Measurements from ENCODE around the gene ICAM3.

The ICAM3 gene

DNA sequence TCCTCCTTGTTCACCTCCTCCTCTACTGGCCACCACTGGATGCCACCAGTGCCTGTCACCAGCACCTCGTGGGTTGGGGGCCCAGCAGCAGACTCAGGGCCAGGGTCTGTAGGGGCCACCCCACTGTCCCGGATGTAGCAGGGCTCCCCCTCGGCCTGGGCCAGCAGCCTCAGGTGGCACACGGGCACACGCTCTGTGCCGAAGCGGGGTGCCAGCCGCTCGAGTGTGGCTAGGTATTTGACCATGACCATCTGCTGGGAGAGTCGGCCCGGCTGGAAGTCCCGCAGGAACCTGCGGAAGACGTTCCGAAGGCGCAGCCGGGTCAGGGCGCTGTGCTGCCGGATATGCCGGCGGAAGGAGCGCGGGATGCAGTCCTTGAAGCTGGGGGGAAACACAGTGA is 26.1 kb upstream of the ICAM3 start:
- no peak overlapping the region for H3K27ac Mint-ChIP-seq (ENCODE audit: low read depth)
- H3K36me3 Mint-ChIP-seq (ENCODE audit: insufficient read depth), result peaks cover 50% of the 10 kb centered on the region
- H3K27me3 Mint-ChIP-seq, result no peaks in the 10 kb centered on the region
- DNase-seq (ENCODE audit: low spot score in 2 of 2) (no peak), ATAC-seq (replicated peaks; ENCODE audit: extremely low read depth, poor library complexity, severe bottlenecking) (no peak)
- H3K9me3 Mint-ChIP-seq, result no peaks in the 10 kb centered on the region
- peaks cover 6% of the 10 kb centered on the region for H3K4me1 Mint-ChIP-seq
- no peak overlapping the region for H3K4me3 Mint-ChIP-seq

DNA sequence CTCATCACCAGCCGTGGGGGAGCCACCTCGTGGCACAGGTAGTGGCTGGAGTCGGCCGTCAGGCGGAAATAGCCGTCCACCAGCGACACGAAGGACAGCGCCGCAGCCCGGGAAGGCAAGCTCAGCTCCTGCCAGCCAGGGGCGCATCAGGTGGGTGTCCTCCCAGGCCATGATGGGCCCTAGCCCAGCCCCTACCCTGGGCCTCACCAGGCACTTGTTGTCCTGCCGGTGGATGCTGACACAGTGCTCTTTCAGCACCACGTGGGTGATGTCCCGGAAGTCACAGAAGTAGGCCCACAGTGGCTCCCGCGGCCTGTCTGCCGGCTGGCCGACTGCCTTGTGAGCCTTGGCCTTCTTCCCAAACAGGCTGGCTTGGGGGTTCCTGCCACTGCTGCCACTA is 25.2 kb upstream of the ICAM3 start:
- H3K9me3 Mint-ChIP-seq, result no peaks in the 10 kb centered on the region
- H3K4me1 Mint-ChIP-seq, result peaks cover 5% of the 10 kb centered on the region
- DNase-seq (ENCODE audit: low spot score in 2 of 2) (no peak), ATAC-seq (replicated peaks; ENCODE audit: extremely low read depth, poor library complexity, severe bottlenecking) (no peak)
- no peak overlapping the region for H3K27ac Mint-ChIP-seq (ENCODE audit: low read depth)
- no peaks in the 10 kb centered on the region for H3K27me3 Mint-ChIP-seq
- no peak overlapping the region for H3K4me3 Mint-ChIP-seq
- peaks cover 53% of the 10 kb centered on the region for H3K36me3 Mint-ChIP-seq (ENCODE audit: insufficient read depth)

DNA sequence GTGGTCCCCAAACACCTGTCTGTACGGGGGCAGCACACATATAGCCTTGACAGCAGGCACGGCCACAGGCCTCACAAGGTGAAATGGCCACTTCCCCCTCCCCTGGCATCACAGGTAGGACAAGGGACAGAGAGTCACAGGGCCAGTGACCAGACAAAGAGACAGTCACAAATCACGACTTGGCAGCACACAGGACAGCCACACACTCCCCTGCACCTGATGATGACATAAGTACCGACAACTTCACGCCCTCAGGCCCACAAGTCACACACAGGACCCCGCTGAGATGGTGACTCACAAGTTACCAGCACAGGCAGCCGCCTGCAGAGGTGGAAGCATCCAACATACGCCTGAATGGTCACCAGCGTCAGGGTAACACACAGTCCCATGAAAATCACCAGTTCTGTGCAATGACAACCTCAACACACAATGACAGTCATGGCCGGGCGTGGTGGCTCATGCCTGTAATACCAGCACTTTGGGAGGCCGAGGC is 24.4 kb upstream of the ICAM3 start:
- H3K36me3 Mint-ChIP-seq (ENCODE audit: insufficient read depth), result peaks cover 58% of the 10 kb centered on the region
- H3K9me3 Mint-ChIP-seq, result no peaks in the 10 kb centered on the region
- DNase-seq (ENCODE audit: low spot score in 2 of 2) (no peak), ATAC-seq (replicated peaks; ENCODE audit: extremely low read depth, poor library complexity, severe bottlenecking) (no peak)
- H3K4me3 Mint-ChIP-seq, result no peak overlapping the region
- no peaks in the 10 kb centered on the region for H3K4me1 Mint-ChIP-seq
- no peaks in the 10 kb centered on the region for H3K27me3 Mint-ChIP-seq
- H3K27ac Mint-ChIP-seq (ENCODE audit: low read depth), result no peak overlapping the region

DNA sequence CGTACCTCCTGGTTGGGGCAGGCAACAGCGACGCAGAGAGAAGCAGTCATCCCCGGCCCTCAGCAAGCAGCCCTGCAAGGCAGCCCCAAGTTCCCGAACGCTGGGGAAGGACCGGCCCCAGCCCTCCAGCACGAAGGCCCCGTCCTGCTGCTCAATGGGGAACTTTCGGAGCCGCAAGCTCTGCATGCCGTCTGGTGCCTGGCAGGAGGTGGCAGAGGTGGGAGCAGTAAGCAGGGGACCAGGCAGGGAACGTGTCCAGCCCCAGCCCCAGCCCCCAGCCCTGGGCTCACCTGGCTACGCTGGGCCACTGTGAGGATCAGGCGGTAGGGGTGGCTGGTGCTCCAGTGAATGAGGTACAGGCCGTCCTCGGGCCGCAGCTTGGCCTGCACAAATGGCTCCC is 22.8 kb upstream of the ICAM3 start:
- no peak for ATAC-seq (replicated peaks; ENCODE audit: extremely low read depth, poor library complexity, severe bottlenecking)
- DNase-seq (ENCODE audit: low spot score in 2 of 2), result no peak
- H3K27ac Mint-ChIP-seq (ENCODE audit: low read depth), result no peak overlapping the region
- H3K9me3 Mint-ChIP-seq, result no peaks in the 10 kb centered on the region
- H3K4me3 Mint-ChIP-seq, result no peak overlapping the region
- no peaks in the 10 kb centered on the region for H3K27me3 Mint-ChIP-seq
- H3K36me3 Mint-ChIP-seq (ENCODE audit: insufficient read depth), result peaks cover 54% of the 10 kb centered on the region
- H3K4me1 Mint-ChIP-seq, result no peaks in the 10 kb centered on the region

DNA sequence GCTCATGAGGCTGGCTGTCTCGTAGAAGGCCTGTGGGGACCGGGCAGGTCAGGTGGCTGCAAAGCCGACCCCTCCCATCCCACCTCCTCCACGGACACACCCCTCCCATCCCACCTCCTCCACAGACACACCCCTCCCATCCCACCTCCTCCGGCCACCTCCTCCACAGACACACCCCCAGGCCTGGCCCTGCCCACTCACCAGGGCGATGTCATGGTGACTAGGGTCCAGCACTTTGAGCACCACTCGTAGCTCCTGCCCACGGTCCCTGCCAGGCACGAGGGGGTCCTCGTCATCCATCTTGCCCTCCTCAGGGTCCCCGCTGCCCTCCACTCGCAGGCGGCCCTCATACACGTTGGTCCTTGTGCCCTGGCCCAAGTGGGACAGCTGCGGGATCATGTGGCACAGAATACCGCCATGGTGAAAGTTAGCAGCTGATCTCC is 22.2 kb upstream of the ICAM3 start:
- Mint-ChIP-seq H3K4me1 (no peaks in the 10 kb centered on the region), H3K36me3 (ENCODE audit: insufficient read depth) (peaks cover 51% of the 10 kb centered on the region), H3K4me3 (no peak overlapping the region), H3K27ac (ENCODE audit: low read depth) (no peak overlapping the region), H3K27me3 (no peaks in the 10 kb centered on the region), H3K9me3 (no peaks in the 10 kb centered on the region)
- no peak for ATAC-seq (replicated peaks; ENCODE audit: extremely low read depth, poor library complexity, severe bottlenecking)
- no peak for DNase-seq (ENCODE audit: low spot score in 2 of 2)

DNA sequence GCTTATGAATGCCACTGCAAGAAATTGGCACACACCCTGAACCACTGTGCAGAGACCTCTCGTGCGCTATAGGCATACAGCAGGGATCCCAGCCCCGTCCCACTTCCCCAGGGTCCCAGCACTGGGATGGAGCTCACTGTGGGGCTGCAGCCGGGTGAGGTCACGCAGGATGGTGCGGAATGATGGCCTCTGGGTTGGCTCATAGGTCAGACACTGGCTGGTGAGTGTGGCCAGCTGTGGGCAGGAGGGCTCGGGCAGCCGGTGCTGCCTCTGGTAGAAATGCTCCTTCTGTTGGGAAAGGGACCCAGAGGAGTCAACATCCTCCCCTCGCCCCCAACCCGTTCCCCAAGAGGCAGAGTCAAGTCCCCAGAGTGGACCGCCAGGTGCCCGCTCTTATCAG is 17.0 kb upstream of the ICAM3 start:
- ATAC-seq (replicated peaks; ENCODE audit: extremely low read depth, poor library complexity, severe bottlenecking) (no peak), DNase-seq (ENCODE audit: low spot score in 2 of 2) (no peak)
- no peaks in the 10 kb centered on the region for H3K4me1 Mint-ChIP-seq
- H3K27ac Mint-ChIP-seq (ENCODE audit: low read depth), result no peak overlapping the region
- H3K27me3 Mint-ChIP-seq, result no peaks in the 10 kb centered on the region
- peaks cover 62% of the 10 kb centered on the region for H3K36me3 Mint-ChIP-seq (ENCODE audit: insufficient read depth)
- no peak overlapping the region for H3K4me3 Mint-ChIP-seq
- no peaks in the 10 kb centered on the region for H3K9me3 Mint-ChIP-seq

DNA sequence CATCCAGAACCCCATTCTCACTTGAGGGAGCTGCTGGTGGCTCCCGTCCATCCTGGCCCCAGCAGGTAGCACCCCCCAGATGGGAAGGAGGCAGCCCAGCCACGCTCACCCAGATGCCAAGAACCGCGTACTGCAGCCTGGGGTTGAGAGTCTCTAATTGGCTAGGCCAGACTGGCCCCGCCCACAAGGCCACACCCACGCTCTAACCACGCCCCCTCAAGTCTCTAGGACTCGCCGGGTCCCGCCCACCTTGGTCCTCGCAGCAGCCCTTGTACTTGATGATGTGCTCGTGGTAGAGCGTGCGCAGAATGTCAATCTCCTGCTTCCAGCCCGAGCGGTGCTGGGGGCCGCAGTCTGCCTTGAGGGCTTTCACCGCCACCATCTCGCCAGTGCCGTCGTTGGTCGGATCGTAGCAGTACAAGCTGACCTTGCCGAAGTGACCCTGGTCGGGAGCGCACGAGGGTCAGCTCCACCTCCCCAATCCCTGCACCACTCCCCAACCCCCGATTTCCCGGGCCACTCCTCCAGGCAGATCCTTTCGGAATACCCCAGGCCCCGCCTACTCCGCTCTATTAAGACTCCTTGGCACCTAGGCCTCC is 14.5 kb upstream of the ICAM3 start:
- ATAC-seq (replicated peaks; ENCODE audit: extremely low read depth, poor library complexity, severe bottlenecking) (no peak), DNase-seq (ENCODE audit: low spot score in 2 of 2) (no peak)
- no peaks in the 10 kb centered on the region for H3K4me1 Mint-ChIP-seq
- H3K27ac Mint-ChIP-seq (ENCODE audit: low read depth), result no peak overlapping the region
- H3K27me3 Mint-ChIP-seq, result no peaks in the 10 kb centered on the region
- H3K9me3 Mint-ChIP-seq, result no peaks in the 10 kb centered on the region
- H3K4me3 Mint-ChIP-seq, result no peak overlapping the region
- H3K36me3 Mint-ChIP-seq (ENCODE audit: insufficient read depth), result peaks cover 50% of the 10 kb centered on the region

DNA sequence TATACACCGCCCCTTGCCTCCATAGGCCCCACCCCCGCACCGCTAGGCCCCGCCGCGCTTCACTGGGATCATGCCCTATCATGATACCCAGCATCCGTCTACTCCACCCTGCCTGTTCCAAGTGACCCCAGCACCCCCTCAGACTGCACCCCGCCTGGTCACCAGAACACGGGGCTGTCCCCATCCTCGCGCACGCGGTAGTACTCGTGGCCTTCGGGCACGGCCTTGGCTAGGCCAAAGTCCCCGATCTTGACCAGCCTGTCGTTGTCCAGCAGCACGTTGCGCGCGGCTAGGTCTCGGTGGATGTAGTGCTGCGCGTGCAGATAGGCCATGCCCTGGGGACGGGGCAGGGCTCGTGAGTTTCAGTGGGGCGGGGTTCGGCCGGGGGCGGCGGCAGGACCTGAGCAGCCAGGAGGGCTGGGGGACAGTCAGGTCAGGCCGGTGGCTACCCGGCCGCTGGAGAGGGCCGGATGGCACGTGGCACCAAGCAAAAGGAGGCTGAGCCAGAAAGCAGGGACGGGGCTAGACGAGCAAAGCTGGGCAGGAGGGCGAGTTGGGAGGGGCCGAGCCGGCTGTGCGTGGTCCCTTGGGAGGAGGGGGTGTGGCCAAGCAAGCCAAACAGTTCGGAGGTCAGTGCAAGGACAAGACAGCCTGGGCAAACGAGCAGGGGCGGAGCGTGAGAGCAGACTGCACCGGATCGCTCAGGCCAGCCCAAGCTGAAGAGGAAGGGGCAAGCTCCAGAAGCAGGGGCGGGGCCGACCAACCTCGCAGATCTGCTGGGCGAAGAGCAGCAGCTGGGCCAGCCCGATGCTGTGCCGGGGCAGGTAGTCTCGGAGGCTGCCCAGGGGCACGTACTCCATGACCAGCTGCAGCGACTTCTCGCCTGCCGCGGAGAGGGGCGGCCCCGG is 13.6 kb upstream of the ICAM3 start:
- Mint-ChIP-seq H3K27ac (ENCODE audit: low read depth) (no peak overlapping the region), H3K36me3 (ENCODE audit: insufficient read depth) (peaks cover 47% of the 10 kb centered on the region), H3K27me3 (no peaks in the 10 kb centered on the region), H3K4me3 (no peak overlapping the region), H3K4me1 (no peaks in the 10 kb centered on the region), H3K9me3 (no peaks in the 10 kb centered on the region)
- ATAC-seq (replicated peaks; ENCODE audit: extremely low read depth, poor library complexity, severe bottlenecking), result no peak
- DNase-seq (ENCODE audit: low spot score in 2 of 2), result no peak

DNA sequence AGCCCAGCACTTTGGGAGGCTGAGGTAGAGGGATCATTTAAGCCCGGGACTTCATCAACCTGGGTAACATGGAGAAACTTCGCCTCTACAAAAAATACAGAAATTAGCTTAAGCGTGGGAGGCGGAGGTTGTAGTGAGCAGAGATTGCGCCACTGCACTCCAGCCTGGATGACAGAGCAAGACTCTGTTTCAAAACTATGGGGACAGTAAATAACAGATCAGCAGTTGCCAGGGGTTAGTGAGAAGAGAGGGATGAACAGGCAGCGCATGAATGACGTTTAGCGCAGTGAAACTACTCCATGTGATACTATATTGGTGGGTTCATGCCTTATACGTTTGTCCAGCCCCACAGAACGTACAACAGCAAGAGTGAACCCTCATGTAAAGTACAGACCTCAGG is 7.1 kb upstream of the ICAM3 start:
- Mint-ChIP-seq H3K27ac (ENCODE audit: low read depth) (no peak overlapping the region), H3K4me1 (no peaks in the 10 kb centered on the region), H3K4me3 (no peak overlapping the region), H3K27me3 (no peaks in the 10 kb centered on the region), H3K9me3 (no peaks in the 10 kb centered on the region), H3K36me3 (ENCODE audit: insufficient read depth) (peaks cover 9% of the 10 kb centered on the region)
- no peak for ATAC-seq (replicated peaks; ENCODE audit: extremely low read depth, poor library complexity, severe bottlenecking)
- DNase-seq (ENCODE audit: low spot score in 2 of 2), result no peak

DNA sequence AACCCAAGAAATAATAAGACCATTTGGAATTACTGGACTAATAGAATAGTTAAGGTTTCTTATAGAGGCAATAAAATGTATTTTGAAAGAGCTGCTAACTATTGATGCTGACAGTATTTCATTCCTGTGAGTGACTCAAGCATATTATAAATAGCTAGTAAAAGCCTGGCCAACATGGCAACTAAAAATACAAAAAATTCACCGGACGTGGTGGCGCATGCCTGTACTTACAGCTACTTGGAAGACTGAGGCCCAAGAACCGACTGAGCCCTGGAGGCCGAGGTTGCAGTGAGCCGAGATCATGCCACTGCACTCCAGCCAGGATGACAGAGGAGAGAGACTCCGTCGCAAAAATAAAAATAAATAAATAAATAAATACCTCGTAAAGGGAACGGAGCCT is 5.4 kb upstream of the ICAM3 start:
- H3K27me3 Mint-ChIP-seq, result no peaks in the 10 kb centered on the region
- ATAC-seq (replicated peaks; ENCODE audit: extremely low read depth, poor library complexity, severe bottlenecking), result no peak
- peaks cover 3% of the 10 kb centered on the region for H3K36me3 Mint-ChIP-seq (ENCODE audit: insufficient read depth)
- H3K27ac Mint-ChIP-seq (ENCODE audit: low read depth), result no peak overlapping the region
- no peak overlapping the region for H3K4me3 Mint-ChIP-seq
- H3K9me3 Mint-ChIP-seq, result no peaks in the 10 kb centered on the region
- peaks cover 8% of the 10 kb centered on the region for H3K4me1 Mint-ChIP-seq
- no peak for DNase-seq (ENCODE audit: low spot score in 2 of 2)

DNA sequence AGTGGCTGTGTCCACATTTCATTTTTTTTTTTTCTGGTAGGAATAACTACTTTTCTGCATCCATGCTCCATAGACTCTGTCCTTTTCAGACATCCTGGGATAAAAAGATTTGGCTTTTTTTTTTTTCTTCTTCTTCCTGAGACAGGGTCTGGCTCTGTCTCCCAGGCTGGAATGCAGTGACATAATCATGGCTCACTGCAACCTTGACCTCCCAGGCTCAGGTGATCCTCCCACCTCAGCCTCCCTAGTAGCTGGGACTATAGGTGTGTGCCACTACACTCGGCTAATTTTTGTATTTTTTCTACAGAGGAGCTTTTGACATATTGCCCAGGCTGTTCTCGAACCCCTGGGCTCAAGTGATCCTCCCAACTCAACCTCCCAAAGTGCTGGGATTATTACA is 4.1 kb upstream of the ICAM3 start:
- Mint-ChIP-seq H3K36me3 (ENCODE audit: insufficient read depth) (peaks cover 2% of the 10 kb centered on the region), H3K4me1 (peaks cover 20% of the 10 kb centered on the region), H3K4me3 (no peak overlapping the region), H3K27ac (ENCODE audit: low read depth) (no peak overlapping the region), H3K9me3 (no peaks in the 10 kb centered on the region), H3K27me3 (no peaks in the 10 kb centered on the region)
- ATAC-seq (replicated peaks; ENCODE audit: extremely low read depth, poor library complexity, severe bottlenecking), result no peak
- no peak for DNase-seq (ENCODE audit: low spot score in 2 of 2)

DNA sequence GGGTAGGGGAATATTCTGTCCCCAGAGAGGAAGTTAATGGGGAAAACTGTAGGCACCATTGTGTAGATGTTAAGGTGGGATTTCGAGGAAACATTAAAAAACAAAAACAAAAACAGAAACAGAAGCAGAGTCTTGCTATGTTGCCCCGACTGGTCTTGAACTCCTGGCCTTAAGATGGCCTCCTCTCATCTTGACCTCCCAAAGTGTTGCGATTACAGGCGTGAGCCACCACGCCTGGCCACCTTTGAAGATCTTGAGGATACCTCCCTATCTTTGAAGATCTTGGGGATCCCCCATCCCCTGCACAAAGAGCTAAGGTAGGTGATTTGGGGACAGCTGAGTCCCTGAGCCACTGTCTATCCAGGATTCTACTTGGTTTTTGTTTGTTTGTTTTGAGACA is 553 bp upstream of the ICAM3 start:
- H3K4me1 Mint-ChIP-seq, result peaks cover 24% of the 10 kb centered on the region
- H3K27ac Mint-ChIP-seq (ENCODE audit: low read depth), result peak overlapping the region; percentile 92
- no peaks in the 10 kb centered on the region for H3K27me3 Mint-ChIP-seq
- H3K9me3 Mint-ChIP-seq, result no peaks in the 10 kb centered on the region
- no peak for DNase-seq (ENCODE audit: low spot score in 2 of 2)
- H3K36me3 Mint-ChIP-seq (ENCODE audit: insufficient read depth), result peaks cover 12% of the 10 kb centered on the region
- ATAC-seq (replicated peaks; ENCODE audit: extremely low read depth, poor library complexity, severe bottlenecking), result no peak
- H3K4me3 Mint-ChIP-seq, result peak overlapping the region; percentile 85

DNA sequence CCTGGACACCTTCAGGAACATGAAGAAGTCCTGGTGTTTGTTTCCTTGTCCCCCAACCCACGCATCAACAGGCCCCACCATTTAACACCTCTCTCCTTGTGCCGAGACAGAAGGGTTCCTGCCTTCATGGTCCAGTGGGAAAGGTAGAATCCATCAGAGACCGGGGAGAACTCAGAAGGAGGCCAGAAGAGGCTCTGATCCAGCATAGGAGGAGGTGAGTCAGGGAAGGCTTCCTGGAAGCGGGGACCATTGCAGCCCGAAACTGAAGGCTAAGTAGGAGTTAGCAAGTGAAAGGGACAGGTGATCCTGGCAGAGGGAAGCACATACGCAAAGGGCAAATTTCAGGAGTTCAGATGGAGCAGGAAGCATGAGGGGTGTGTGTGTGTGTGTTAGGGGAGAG is 484 bp downstream of the ICAM3 start:
- DNase-seq (ENCODE audit: low spot score in 2 of 2), result no peak
- no peak for ATAC-seq (replicated peaks; ENCODE audit: extremely low read depth, poor library complexity, severe bottlenecking)
- H3K27me3 Mint-ChIP-seq, result no peaks in the 10 kb centered on the region

More for the DNA sequence above, 484 bp downstream of the ICAM3 start:
- Mint-ChIP-seq H3K27ac (ENCODE audit: low read depth) (peak overlapping the region; percentile 92), H3K9me3 (no peaks in the 10 kb centered on the region), H3K4me3 (peak overlapping the region; percentile 85), H3K36me3 (ENCODE audit: insufficient read depth) (peaks cover 16% of the 10 kb centered on the region), H3K4me1 (peaks cover 28% of the 10 kb centered on the region)

Measured in central memory CD8-positive, alpha-beta T cell (primary cell).